ENCODE data around the gene NLGN3. TPM values are rescaled to one million over a fixed set of nuclear protein-coding genes. Genes with fewer than 3 reads are reported as not detected.

The NLGN3 gene
- total and polyA plus RNA-seq, 3 donors from 2014 or later, result 7.6 to 8.9 (median 8.2) TPM

- intact Hi-C loops (cut with DNase I; ENCODE audit: low total_unique reads), result no loop called here
- no peak for DNase-seq
- H3K9me3 ChIP-seq, result no peaks in the 10 kb centered on the region
- H3K4me3 ChIP-seq, result no peak within 1 kb of the TSS
- no peak for TF ChIP-seq POLR2A (IDR thresholded peaks at IDR 0.05)
- TF ChIP-seq, protein P1, sequence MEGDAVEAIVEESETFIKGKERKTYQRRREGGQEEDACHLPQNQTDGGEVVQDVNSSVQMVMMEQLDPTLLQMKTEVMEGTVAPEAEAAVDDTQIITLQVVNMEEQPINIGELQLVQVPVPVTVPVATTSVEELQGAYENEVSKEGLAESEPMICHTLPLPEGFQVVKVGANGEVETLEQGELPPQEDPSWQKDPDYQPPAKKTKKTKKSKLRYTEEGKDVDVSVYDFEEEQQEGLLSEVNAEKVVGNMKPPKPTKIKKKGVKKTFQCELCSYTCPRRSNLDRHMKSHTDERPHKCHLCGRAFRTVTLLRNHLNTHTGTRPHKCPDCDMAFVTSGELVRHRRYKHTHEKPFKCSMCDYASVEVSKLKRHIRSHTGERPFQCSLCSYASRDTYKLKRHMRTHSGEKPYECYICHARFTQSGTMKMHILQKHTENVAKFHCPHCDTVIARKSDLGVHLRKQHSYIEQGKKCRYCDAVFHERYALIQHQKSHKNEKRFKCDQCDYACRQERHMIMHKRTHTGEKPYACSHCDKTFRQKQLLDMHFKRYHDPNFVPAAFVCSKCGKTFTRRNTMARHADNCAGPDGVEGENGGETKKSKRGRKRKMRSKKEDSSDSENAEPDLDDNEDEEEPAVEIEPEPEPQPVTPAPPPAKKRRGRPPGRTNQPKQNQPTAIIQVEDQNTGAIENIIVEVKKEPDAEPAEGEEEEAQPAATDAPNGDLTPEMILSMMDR (IDR thresholded peaks at IDR 0.05), result no peak
- H3K27me3 ChIP-seq, result no peaks in the 10 kb centered on the region
- H3K4me1 ChIP-seq, result no peaks in the 10 kb centered on the region
- H3K36me3 ChIP-seq (ENCODE audit: low read depth, missing control alignments), result no peaks in the 10 kb centered on the region
- 75 to 79% methylated on average over 6 to 7 of the region's 8 CpGs for WGBS, 2 donors
- no peak within 1 kb of the TSS for H3K27ac ChIP-seq
Observed at GRCh38 chrX:71111141-71111843, 33.3 kb upstream of the NLGN3 start, which contains the start of gene IL2RG. IL2RG (minus strand) TSS chrX:71111577; CDS start chrX:71111539, 38 bp downstream.

DNA sequence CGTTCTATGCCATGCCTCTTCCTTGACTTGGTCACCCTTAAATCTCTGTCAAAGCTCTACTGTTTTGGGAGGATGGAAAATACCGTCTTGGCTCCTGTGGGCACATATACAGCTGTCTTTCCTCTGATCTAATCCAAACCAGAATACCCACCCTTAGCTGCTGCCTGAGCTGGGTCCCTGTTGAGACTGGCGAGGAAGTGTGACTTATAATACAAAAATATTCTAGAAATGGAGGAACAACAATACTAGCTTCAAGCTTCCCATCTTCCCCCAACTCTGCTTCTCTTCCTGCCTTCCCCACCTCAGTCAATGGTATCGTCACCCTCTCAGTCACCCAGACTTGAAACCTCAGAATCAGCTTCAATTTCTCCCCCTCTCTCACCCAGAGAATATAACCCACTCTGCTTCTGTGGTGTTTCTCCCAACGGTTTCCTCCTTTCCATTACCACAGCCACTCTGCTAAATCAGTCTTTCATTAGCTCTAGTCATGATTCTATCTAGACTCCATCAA is 32.7 kb upstream of the NLGN3 start:
- TF ChIP-seq POLR2A (IDR thresholded peaks at IDR 0.05), result no peak
- TF ChIP-seq, protein P1 (IDR thresholded peaks at IDR 0.05), result no peak
- H3K4me1 ChIP-seq, result no peaks in the 10 kb centered on the region
- no peaks in the 10 kb centered on the region for H3K27me3 ChIP-seq
- H3K9me3 ChIP-seq, result no peaks in the 10 kb centered on the region
- intact Hi-C loops (cut with DNase I; ENCODE audit: low total_unique reads), result no loop called here
- WGBS, 2 donors, result 83 to 88% methylated on average over 5 of the region's 5 CpGs
- H3K4me3 ChIP-seq, result no peak overlapping the region
- no peak overlapping the region for H3K27ac ChIP-seq
- DNase-seq, result no peak
- H3K36me3 ChIP-seq (ENCODE audit: low read depth, missing control alignments), result no peaks in the 10 kb centered on the region

- TF ChIP-seq, protein P1 (IDR thresholded peaks at IDR 0.05), result no peak
- TF ChIP-seq POLR2A (IDR thresholded peaks at IDR 0.05), result no peak
- intact Hi-C loops (cut with DNase I; ENCODE audit: low total_unique reads), result no loop called here
- Histone ChIP-seq H3K4me1 (no peaks in the 10 kb centered on the region), H3K4me3 (no peak overlapping the region), H3K27me3 (no peaks in the 10 kb centered on the region), H3K27ac (no peak overlapping the region), H3K9me3 (no peaks in the 10 kb centered on the region), H3K36me3 (ENCODE audit: low read depth, missing control alignments) (no peaks in the 10 kb centered on the region)
- no peak for DNase-seq
- 51 to 56% methylated on average over 9 to 10 of the region's 10 CpGs for WGBS, 2 donors
Observed at GRCh38 chrX:71117358-71117757, 27.3 kb upstream of the NLGN3 start.

DNA sequence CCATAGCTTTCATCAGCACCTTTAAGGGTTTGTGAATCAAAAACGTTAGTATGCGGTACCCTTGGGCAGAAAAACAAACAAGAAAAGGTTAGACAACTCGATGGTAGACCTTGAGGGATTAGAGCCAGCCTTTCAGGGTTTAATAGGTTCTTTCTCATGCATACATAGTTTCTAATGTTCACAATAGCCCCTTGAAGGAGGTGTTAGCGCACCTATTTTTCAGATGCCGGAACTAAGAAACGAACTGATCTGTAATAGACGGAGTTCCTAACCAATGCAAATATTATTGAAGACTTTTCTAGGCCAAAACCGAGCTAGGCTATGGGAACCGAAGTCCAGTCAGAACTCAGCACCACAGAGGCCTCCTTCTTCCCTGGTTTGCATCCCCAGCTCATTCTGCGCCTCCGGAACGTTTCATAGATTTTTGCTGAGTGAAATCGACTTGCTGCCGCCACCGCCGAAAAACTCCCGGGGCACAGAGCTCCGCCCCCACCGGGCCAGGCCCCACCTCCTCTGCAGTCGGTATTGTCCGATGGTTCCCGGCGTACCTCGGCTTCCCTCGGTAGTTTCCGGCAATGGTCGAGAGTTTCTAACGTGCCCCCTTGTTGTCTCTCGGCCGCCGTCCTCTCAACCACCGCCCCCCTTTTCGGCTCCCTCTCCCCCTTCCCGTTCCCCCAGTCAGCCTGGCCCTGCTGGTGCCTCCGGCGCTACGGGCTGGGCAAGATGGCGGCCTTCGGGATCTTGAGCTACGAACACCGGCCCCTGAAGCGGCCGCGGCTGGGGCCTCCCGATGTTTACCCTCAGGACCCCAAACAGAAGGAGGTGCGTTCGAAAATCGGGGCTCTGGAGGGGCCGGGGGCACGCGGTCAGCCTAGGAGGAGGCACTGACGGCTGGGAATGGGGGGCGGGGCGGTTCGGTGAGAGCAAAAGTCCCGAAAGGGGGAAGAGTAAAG is 26.3 kb upstream of the NLGN3 start, which contains the start of gene MED12:
TSS of gene MED12 (plus strand) at position 565 of the 953 bp plus-strand sequence. CDS start at position 724, 159 bp downstream.
- peak; percentile 90 for DNase-seq
- TF ChIP-seq, protein P1 (IDR thresholded peaks at IDR 0.05), result no peak
- no peak for TF ChIP-seq POLR2A (IDR thresholded peaks at IDR 0.05)
- peak within 1 kb of the TSS; percentile 66 to 75 for H3K4me3 ChIP-seq
- H3K4me1 ChIP-seq, result no peaks in the 10 kb centered on the region
- 1 to 2% methylated on average over 3 to 41 of the region's 56 CpGs for WGBS, 2 donors
- peak within 1 kb of the TSS; percentile 90 to 91 for H3K27ac ChIP-seq
- H3K9me3 ChIP-seq, result no peaks in the 10 kb centered on the region
- intact Hi-C loops (cut with DNase I; ENCODE audit: low total_unique reads), result no loop called here
- H3K27me3 ChIP-seq, result no peaks in the 10 kb centered on the region
- H3K36me3 ChIP-seq (ENCODE audit: low read depth, missing control alignments), result no peaks in the 10 kb centered on the region

Data from testis (tissue), 3 donors.